Dermis microvascular lymphatic vessel endothelial cell (primary cell): ENCODE data around the gene SPPL2A. TPM values are rescaled to one million over a fixed set of nuclear protein-coding genes. Genes with fewer than 3 reads are reported as not detected.

Experiments
- DNase-seq, 2 donors: peaks; one replicate each; pipeline versions ENCODE4 v3.0.0 to v3.0.0-alpha.2; 2010; ENCODE audit warnings: low read depth in 2 of 2
- total RNA-seq: library from RNA; depleted of rRNA; stranded (reverse); fragments of >200 nt; gene quantifications from 2 replicates; pipeline ENCODE4 v1.2.1, GENCODE V29; 2014

SPPL2A gene
- total RNA-seq, 1 donor from 2014 or later, result 56.9 TPM

- DNase-seq, result peak; percentile 62 to 88
These were observed 78.8 kb downstream of the SPPL2A start, which contains the start of gene TRPM7 for GRCh38 chr15:50686469-50687301. TSS of gene TRPM7 (minus strand) at chr15:50686797. CDS start at chr15:50686533, 264 bp downstream.

- DNase-seq, result peak; percentile 9 to 64
These were observed 79.5 kb downstream of the SPPL2A start for GRCh38 chr15:50685976-50686468.

DNA sequence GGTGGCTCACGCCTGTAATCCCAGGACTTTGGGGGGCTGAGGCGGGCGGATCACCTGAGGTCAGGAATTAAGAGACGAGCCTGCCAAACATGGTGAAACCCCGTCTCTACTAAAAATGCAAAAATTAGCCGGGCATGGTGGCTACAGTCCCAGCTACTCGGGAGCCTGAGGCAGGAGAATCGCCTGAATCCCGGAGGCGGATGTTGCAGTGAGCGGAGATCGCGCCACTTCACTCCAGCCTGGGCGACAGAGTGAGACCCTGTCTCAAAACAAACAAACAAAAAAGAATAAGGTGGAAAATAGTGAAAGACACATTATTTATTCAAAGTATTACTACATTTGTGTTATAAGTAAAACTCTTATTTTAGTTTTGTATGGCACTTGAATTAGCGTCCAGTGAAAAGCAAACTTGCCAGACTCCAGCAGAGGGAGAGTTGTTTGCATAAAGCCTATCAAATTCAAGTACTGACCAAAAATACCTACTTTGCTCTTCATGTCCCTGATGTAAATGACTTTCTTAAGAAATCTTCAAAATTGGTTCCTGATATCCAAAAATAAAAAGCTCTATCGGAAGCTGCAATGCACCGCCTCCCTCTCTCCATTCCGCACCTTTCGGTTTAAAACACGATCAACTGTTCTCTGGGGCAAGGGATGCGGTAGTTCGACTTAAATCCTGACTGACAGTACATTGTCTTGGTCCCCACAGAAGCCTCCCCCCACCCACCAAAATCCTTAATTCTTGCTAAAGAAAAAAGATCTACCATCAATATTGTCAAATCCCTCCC is 80.1 kb downstream of the SPPL2A start:
- peak in 1 of 2 donors; percentile 7 for DNase-seq

GRCh38 chr15:50681467-50681866 is 84.0 kb downstream of the SPPL2A start:
- DNase-seq, result no peak

DNA sequence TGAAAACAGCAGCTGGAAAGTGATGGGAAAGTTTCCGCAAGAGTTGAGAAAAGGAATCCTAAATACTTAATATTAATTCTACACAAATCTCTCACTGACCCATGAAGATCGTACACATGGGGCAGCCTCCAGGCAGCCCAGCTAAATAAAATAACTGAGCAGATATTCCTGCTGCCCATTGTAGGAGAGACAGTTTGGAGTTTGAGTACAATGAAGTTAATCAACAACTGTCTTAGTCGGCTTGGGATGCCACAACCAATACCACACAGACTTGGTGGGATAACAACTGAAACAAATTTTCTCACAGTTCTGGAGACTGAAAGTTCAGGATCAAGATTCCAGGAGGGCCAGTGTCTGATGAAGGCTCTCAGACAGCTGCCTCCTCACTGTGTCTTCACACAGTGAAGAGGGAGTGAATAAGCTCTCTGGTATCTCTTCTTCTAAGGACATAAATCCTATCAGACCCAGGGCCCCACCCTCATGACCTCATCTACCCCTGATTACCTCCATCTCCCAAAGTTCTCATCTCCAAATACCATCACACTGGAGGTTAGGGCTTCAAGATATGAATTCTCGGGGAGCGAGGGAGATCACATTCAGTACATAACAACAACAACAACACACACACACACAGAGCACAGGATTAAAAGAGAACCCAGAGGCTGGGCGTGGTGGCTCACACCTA is 88.6 kb downstream of the SPPL2A start:
- DNase-seq, result no peak

DNA sequence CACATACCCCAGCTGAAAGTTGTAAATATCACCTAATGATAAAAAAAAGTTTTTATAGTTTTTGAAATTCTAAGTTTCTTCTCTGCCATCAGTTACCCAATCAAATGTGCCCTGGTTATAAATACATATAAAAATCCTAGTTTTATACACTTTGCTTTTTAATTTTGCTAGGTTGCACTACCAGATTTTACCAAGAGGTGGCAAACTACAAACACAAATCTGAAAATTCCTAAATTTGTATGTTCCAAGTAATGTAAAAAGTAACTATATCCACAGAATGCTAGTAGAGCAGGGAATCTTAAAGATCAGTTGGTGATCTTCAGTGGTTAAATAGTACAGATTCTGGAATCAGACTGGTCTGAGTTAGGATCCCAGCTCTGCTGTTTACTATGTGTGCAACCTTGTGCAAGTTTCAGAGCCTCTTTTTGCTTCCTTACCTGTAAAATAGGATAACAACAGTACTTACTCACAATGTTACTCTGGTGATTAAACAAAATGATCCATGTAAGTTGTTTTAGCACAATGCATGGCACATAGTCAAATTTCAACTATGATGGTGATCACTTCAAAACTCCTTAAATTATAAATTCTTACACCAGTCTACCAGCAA is 89.9 kb downstream of the SPPL2A start:
- DNase-seq, result peak; percentile 30 to 41

DNA sequence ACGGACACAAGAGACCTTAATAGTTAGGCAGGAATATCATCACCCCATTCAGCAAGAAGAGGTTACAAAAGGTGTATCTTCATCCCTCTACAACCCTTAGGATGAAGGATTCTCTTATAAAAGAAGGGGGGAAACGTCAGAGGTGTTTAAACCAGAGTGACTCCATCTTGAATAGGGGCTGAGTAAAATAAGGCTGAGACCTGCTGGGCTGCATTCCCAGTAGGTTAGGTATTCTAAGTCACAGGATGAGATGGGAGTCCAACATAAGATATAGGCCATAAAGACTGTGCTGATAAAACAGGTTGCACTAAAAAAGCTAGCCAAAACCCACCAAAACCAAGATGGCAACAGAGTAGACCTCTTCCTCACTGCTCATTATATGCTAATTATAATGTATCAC is 95.4 kb downstream of the SPPL2A start:
- no peak for DNase-seq

- DNase-seq, result no peak
These were observed 95.9 kb downstream of the SPPL2A start for GRCh38 chr15:50669611-50670010.

DNA sequence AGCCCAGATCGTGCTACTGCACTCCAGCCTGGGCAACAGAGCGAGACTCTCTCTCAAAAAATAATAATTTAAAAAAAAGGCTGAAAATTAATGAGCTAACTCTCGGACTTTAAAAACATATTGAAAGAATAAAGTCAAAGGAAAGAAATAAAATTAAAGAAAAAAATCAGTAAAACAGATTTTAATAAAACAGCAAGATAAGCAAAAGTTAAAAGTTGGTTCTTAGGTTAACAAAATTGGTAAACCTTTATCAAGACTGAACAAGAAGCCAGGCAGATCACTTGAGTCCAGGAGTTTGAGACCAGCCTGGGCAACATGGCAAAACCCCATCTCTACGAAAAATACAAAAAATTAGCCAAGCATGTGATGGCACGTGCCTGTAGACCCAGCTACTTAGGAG is 99.6 kb downstream of the SPPL2A start:
- no peak for DNase-seq

GRCh38 chr15:50655555-50655954 is 110.0 kb downstream of the SPPL2A start:
- no peak for DNase-seq

DNA sequence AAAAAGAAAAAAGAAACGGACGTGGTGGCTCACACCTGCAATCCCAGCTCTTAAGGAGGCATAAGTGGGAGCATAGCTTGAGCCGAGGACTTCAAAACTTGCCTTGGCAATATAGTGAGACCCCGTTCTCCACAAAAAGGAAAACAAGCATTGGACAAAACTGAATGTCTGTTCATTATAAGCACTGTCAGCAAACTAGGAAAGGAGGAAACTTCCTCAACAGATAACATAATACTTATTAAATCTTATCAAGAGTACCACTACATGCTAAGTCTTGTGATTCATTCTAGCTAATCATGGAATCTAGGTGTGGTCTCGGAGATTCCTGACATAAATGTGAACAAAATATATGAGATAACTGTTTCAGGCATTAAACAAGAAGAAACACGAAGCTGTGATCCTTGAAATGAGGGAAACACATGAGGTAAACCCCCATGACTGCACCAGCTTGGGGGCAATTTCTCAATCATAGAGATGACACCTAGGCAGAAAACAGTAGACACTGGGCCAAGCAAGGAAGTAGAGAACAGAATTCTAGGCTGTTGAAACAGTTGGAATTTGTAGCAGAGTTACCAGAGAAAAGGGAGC is 112.3 kb downstream of the SPPL2A start:
- no peak for DNase-seq

- no peak for DNase-seq
These were observed 112.8 kb downstream of the SPPL2A start for GRCh38 chr15:50652671-50653070.

Other genes with a start within 250 kb of the SPPL2A start
- not detected in 2 replicates for gene USP50, start 219.0 kb downstream of the SPPL2A start, total RNA-seq
- gene TRPM7, start 78.9 kb downstream of the SPPL2A start, total RNA-seq, result 19.0 and 21.5 TPM in 2 replicates
- 7.0 and 10.5 TPM in 2 replicates for gene AP4E1, start 143.0 kb upstream of the SPPL2A start, total RNA-seq